Ovary (tissue), 3 donors: ENCODE data around the gene TNRC6C.

Source experiments
- CTCF ChIP-seq, 3 donors: fragments of 450-650 bp in 2 of 3; fragments of 200-600 bp in 1 of 3; IDR thresholded peaks; one replicate each; pipeline versions ENCODE4 v1.5.1 to v1.8.0; 2016 to 2022; ENCODE audit warnings: antibody characterized with exemption in 3 of 3, mild to moderate bottlenecking in 1 of 3
- EP300 ChIP-seq: sonication (generic); formaldehyde crosslinking; IDR thresholded peaks from one replicate; pipeline ENCODE4 v1.6.1; 2017; ENCODE audit warnings: antibody characterized with exemption
- POLR2A ChIP-seq: fragments of 450-650 bp; IDR thresholded peaks from one replicate; pipeline ENCODE4 v1.6.1; 2017; ENCODE audit warnings: antibody characterized with exemption, mild to moderate bottlenecking, moderate library complexity
- donor health status: DM: no; HTN: no; CAD: no.

GRCh38 chr17:78037280-78037679, 78.8 kb downstream of the TNRC6C start:
- TF ChIP-seq CTCF (IDR thresholded peaks at IDR 0.05): no peak
- no peak for TF ChIP-seq POLR2A
- TF ChIP-seq EP300: no peak
